ENCODE results near the gene GRM2. TPM values are rescaled to one million over a fixed set of nuclear protein-coding genes. Genes with fewer than 3 reads are reported as not detected.

The GRM2 gene
- total and polyA plus RNA-seq, 2 experiments from 2014 or later: 1.1 TPM; not detected in 1

DNA sequence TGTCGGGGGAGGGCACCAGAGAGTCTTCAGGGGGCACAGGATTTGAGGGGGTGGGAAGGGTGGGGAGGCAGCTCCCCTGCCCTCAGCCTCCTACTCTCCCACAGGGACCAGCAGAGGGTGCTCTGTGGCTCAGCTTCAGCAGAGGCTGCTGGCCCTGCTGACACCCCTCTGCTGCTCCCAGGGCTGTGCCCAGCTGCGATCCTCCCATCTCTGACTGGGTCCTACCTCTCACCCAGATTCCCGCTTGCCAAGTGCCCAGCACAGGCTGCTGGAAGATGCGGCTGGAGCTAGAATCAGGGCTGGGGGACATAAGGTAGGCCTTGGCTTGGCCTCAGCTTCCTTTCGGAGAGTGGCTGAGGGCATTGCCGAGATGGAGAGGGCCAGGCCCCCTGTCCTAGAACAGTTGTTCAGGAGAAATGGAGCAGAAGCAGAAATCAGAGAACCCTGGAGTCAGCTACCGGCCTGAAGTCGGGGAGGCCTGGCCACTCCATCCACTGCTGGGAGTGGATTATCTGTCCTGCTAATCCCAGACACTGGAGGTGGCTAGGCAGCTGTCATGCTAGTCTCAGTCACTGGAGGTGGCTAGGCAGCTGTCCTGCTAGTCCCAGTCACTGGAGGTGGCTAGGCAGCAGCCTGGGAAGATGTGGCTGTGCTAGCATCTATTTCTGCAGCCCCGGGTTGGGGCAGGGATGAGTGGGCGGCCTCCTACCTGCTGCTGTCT, 3.9 kb downstream of the GRM2 start:
- in situ Hi-C loops (cut with MboI): no loop called here

DNA sequence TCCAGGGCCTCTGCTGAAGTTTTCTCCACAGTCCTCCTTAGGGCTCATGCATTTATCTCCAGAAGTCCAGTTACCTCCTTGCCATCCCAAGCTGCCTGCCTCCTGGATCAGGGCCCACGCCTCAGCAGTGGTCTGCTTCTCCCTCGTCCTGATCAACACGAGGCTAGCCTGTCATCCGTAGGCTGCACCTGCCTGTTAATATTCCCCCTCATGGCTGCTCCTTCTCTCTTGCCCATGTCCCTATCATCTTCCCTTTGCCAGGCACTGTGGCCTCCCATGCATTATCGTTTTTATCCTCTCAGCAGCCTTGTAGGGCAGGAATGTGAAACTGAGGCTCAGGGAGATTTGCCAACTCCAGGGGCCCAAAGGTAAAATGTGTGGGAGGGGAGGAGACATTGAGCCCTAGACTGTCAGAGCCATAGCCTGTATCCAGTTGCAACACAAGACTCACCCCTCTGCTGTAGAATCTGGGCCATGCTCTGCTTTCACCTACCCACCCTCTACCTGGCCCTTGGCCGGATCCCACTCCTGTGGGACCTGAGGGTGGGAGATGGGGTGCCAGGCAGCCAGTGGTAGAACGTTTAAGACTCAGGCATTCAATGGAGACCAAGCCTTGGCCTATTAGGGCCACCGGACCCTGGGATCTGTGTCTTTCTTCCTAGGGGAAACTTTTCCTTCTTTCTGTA, 4.6 kb downstream of the GRM2 start:
- no peaks in the 10 kb centered on the region for H3K9me3 ChIP-seq (ENCODE audit: low read depth)
- no peak for TF ChIP-seq EZH2phosphoT487 (IDR thresholded peaks at IDR 0.05; ENCODE audit: insufficient read depth, low read depth)
- H3F3A ChIP-seq (ENCODE audit: insufficient read depth): no peaks in the 10 kb centered on the region
- H4K20me1 ChIP-seq (ENCODE audit: insufficient read depth): no peaks in the 10 kb centered on the region
- WGBS, 2 experiments (ENCODE audit: low coverage in 1 of 2, low lambda C conversion rate in 2 of 2, missing lambda C conversion rate in 2 of 2): 52 to 59% methylated on average over 8 of the region's 8 CpGs
- H3K36me3 ChIP-seq (ENCODE audit: low read depth): no peaks in the 10 kb centered on the region
- no peak overlapping the region for H3K4me2 ChIP-seq (ENCODE audit: unreplicated experiment)
- no peak overlapping the region for H3K4me3 ChIP-seq
- H3K79me2 ChIP-seq (ENCODE audit: insufficient read depth): no peaks in the 10 kb centered on the region
- H2AFZ ChIP-seq: no peak overlapping the region
- DNase-seq: no peak
- H3K27ac ChIP-seq: no peak overlapping the region
- no peaks in the 10 kb centered on the region for H3K27me3 ChIP-seq (replicated peaks; ENCODE audit: insufficient read depth)
- in situ Hi-C loops (cut with MboI): no loop called here
- no peaks in the 10 kb centered on the region for H3K9me2 ChIP-seq (ENCODE audit: insufficient read depth)
- H3K4me1 ChIP-seq (ENCODE audit: insufficient read depth): no peaks in the 10 kb centered on the region
- no peak overlapping the region for H3K9ac ChIP-seq

More for the DNA sequence above, 3.9 kb downstream of the GRM2 start:
- Histone ChIP-seq H3K9me3 (ENCODE audit: low read depth) (no peaks in the 10 kb centered on the region), H3K36me3 (ENCODE audit: low read depth) (no peaks in the 10 kb centered on the region), H4K20me1 (ENCODE audit: insufficient read depth) (no peaks in the 10 kb centered on the region), H3K27ac (no peak overlapping the region), H3K9ac (no peak overlapping the region), H3K4me3 (no peak overlapping the region), H3F3A (ENCODE audit: insufficient read depth) (no peaks in the 10 kb centered on the region), H2AFZ (no peak overlapping the region), H3K79me2 (ENCODE audit: insufficient read depth) (no peaks in the 10 kb centered on the region), H3K4me1 (ENCODE audit: insufficient read depth) (no peaks in the 10 kb centered on the region), H3K27me3 (replicated peaks; ENCODE audit: insufficient read depth) (no peaks in the 10 kb centered on the region), H3K4me2 (ENCODE audit: unreplicated experiment) (no peak overlapping the region), H3K9me2 (ENCODE audit: insufficient read depth) (no peaks in the 10 kb centered on the region)
- WGBS, 2 experiments (ENCODE audit: low coverage in 1 of 2, low lambda C conversion rate in 2 of 2, missing lambda C conversion rate in 2 of 2): 48 to 54% methylated on average over 10 of the region's 10 CpGs
- peak; percentile 13 for DNase-seq
- no peak for TF ChIP-seq EZH2phosphoT487 (IDR thresholded peaks at IDR 0.05; ENCODE audit: insufficient read depth, low read depth)
- no peak for TF ChIP-seq EZH2 (IDR thresholded peaks at IDR 0.05; ENCODE audit: insufficient read depth, poor library complexity, severe bottlenecking)

DNA sequence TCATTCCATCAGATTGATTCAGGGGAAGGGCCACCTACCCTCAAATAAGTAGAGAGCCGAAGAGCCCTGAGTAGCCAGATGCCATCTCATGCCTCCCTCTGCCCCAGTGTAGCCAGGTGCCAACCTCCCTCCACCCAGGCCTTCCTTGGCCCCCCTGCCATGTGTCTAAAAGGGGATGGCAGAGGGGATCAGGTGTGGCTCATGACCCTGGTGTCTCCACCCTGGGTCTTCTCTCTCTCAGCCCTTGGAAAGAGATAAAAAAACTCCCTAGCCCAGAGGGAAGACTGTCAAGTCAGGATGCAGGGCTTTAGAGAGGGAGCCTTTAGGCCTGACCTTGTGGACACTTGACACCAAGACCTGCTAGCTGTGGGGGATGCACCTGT, 5.2 kb downstream of the GRM2 start:
- in situ Hi-C loops (cut with MboI): no loop called here
- H4K20me1 ChIP-seq (ENCODE audit: insufficient read depth): no peaks in the 10 kb centered on the region
- no peaks in the 10 kb centered on the region for H3F3A ChIP-seq (ENCODE audit: insufficient read depth)
- no peak overlapping the region for H3K27ac ChIP-seq
- H2AFZ ChIP-seq: no peak overlapping the region
- TF ChIP-seq EZH2phosphoT487 (IDR thresholded peaks at IDR 0.05; ENCODE audit: insufficient read depth, low read depth) (no peak), EZH2 (IDR thresholded peaks at IDR 0.05; ENCODE audit: insufficient read depth, poor library complexity, severe bottlenecking) (no peak)
- H3K79me2 ChIP-seq (ENCODE audit: insufficient read depth): no peaks in the 10 kb centered on the region
- no peaks in the 10 kb centered on the region for H3K27me3 ChIP-seq (replicated peaks; ENCODE audit: insufficient read depth)
- no peaks in the 10 kb centered on the region for H3K9me2 ChIP-seq (ENCODE audit: insufficient read depth)
- 20 to 57% methylated on average over 1 of the region's 1 CpG for WGBS, 2 experiments (ENCODE audit: low coverage in 1 of 2, low lambda C conversion rate in 2 of 2, missing lambda C conversion rate in 2 of 2)
- H3K9me3 ChIP-seq (ENCODE audit: low read depth): no peaks in the 10 kb centered on the region
- H3K36me3 ChIP-seq (ENCODE audit: low read depth): no peaks in the 10 kb centered on the region
- H3K9ac ChIP-seq: no peak overlapping the region
- DNase-seq: no peak
- H3K4me1 ChIP-seq (ENCODE audit: insufficient read depth): no peaks in the 10 kb centered on the region
- H3K4me3 ChIP-seq: no peak overlapping the region
- H3K4me2 ChIP-seq (ENCODE audit: unreplicated experiment): no peak overlapping the region

DNA sequence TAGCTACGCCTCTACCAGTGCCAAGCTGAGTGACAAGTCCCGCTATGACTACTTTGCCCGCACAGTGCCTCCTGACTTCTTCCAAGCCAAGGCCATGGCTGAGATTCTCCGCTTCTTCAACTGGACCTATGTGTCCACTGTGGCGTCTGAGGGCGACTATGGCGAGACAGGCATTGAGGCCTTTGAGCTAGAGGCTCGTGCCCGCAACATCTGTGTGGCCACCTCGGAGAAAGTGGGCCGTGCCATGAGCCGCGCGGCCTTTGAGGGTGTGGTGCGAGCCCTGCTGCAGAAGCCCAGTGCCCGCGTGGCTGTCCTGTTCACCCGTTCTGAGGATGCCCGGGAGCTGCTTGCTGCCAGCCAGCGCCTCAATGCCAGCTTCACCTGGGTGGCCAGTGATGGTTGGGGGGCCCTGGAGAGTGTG, 5.7 kb downstream of the GRM2 start:
- no peak for DNase-seq
- no peak overlapping the region for H3K4me3 ChIP-seq
- H3F3A ChIP-seq (ENCODE audit: insufficient read depth): no peaks in the 10 kb centered on the region
- H3K9ac ChIP-seq: no peak overlapping the region
- no peak overlapping the region for H3K4me2 ChIP-seq (ENCODE audit: unreplicated experiment)
- H3K27me3 ChIP-seq (replicated peaks; ENCODE audit: insufficient read depth): no peaks in the 10 kb centered on the region
- 80 to 89% methylated on average over 19 to 20 of the region's 20 CpGs for WGBS, 2 experiments (ENCODE audit: low coverage in 1 of 2, low lambda C conversion rate in 2 of 2, missing lambda C conversion rate in 2 of 2)
- H3K36me3 ChIP-seq (ENCODE audit: low read depth): no peaks in the 10 kb centered on the region
- no peak overlapping the region for H3K27ac ChIP-seq
- H3K79me2 ChIP-seq (ENCODE audit: insufficient read depth): no peaks in the 10 kb centered on the region
- H4K20me1 ChIP-seq (ENCODE audit: insufficient read depth): no peaks in the 10 kb centered on the region
- no peak for TF ChIP-seq EZH2phosphoT487 (IDR thresholded peaks at IDR 0.05; ENCODE audit: insufficient read depth, low read depth)
- TF ChIP-seq EZH2 (IDR thresholded peaks at IDR 0.05; ENCODE audit: insufficient read depth, poor library complexity, severe bottlenecking): no peak
- H3K4me1 ChIP-seq (ENCODE audit: insufficient read depth): no peaks in the 10 kb centered on the region
- H2AFZ ChIP-seq: no peak overlapping the region
- in situ Hi-C loops (cut with MboI): no loop called here
- H3K9me3 ChIP-seq (ENCODE audit: low read depth): no peaks in the 10 kb centered on the region
- H3K9me2 ChIP-seq (ENCODE audit: insufficient read depth): no peaks in the 10 kb centered on the region

Data from GM23248 (cell line).